ENCODE measurements around the gene WIPI1. TPM values are rescaled to one million over a fixed set of nuclear protein-coding genes. Genes with fewer than 3 reads are reported as not detected.

Gene WIPI1
- total and polyA plus RNA-seq, 12 donors = 46.6 to 201 (median 116) TPM

DNA sequence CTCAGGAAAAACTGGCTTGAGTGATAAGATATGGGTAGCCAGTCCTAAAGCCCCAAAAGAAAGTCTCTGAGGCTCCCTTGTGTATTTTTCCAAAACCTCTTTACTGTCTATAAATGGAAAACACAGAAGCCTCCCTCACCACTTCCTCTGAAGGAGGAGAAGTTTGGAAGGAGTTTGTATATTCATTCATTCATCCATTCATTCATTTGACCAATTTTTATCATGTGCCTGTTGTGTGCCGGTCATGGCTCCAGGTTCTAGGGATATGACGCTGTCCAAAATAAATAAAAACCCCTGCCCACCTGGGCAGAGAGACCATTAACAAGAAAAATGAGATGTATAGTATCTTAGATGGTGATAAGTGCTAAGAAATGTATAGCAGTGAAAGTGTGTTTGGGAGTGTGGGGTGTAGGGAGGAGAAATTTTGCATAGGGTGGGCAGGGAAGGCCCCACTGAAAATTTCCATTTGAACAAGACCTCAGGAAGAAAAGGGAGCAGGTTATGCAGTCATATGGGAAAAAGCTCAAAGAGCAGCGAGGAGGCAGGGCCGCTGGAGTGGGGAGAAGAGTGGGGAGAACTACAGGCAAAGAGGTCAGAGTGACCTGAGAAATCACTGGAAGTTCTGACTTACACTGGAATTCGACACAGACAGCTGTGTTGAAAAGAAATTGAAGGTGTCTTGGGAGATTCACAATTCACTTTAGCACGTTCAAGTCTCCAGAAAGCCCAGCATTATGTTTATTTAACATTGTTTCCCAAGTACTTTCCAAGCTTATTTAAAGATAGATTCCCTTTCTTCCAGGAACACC, 6.1 kb upstream of the WIPI1 start:
- Histone ChIP-seq H3K9me3 (no peaks in the 10 kb centered on the region), H3K27ac (peak overlapping the region in 6 of 10 donors; percentile 17 to 99 (median 87)), H3K36me3 (no peaks in the 10 kb centered on the region), H3K4me1 (peaks cover 5 to 58% (median 27%) of the 10 kb centered on the region in 9 donors), H3K4me3 (peak overlapping the region in 1 of 10 donors; percentile 3), H3K27me3 (no peaks in the 10 kb centered on the region)
- DNase-seq = no peak
- intact Hi-C loops (cut with DNase I) = loop anchor here in 9 of 10 donors (2.0 to 10.0 kb wide), 12 partner anchors 131 to 499 kb away; no protein-coding TSS in a partner anchor
- TF ChIP-seq, protein P1, sequence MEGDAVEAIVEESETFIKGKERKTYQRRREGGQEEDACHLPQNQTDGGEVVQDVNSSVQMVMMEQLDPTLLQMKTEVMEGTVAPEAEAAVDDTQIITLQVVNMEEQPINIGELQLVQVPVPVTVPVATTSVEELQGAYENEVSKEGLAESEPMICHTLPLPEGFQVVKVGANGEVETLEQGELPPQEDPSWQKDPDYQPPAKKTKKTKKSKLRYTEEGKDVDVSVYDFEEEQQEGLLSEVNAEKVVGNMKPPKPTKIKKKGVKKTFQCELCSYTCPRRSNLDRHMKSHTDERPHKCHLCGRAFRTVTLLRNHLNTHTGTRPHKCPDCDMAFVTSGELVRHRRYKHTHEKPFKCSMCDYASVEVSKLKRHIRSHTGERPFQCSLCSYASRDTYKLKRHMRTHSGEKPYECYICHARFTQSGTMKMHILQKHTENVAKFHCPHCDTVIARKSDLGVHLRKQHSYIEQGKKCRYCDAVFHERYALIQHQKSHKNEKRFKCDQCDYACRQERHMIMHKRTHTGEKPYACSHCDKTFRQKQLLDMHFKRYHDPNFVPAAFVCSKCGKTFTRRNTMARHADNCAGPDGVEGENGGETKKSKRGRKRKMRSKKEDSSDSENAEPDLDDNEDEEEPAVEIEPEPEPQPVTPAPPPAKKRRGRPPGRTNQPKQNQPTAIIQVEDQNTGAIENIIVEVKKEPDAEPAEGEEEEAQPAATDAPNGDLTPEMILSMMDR (IDR thresholded peaks at IDR 0.05) = peak in 4 of 9 donors; percentile 0 to 25 (median 2)
- 51 to 53% methylated on average over 6 of the region's 6 CpGs for WGBS, 2 donors
- no peak for ATAC-seq

DNA sequence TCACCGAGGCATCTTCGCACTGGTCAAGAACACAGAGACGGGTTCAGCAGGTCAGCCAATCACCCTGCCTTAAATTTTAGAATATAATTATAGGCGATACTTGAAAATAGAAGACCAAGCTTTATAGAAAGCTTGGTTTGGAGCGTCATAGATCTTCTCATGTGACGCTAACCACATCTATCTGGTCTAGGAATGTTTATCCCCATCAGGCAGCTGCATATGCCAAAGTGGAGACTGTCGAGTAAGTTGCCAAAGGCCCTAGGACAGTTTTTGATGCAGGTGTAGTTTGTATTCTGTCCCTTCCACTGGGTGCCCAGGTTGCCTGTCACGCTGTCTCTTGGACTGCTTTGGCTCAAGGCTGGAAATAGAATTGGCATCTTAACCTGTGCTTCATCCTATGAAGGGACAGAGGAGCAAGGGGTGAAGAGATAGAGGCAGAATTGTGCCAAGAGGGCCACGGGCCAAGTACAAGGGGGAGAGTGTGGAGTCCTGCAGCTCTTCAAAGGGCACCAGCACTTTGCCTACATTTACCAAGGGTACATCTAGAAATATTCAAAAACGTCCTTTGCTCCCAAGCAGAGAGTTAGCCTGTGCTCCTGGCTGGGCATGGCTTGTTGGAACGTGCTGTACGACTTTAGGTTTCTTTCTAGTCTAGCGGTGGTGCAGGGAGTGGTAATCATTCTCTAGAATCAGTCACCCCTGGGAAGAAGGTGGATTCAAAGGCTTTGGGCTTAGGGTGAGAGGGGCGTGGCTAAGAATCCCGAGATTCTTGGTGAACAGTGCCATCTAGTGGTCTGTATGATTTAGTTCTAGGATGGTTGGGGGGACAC, 5.3 kb upstream of the WIPI1 start:
- H3K4me1 ChIP-seq = peaks cover 0 to 58% (median 31%) of the 10 kb centered on the region in 9 donors
- no peaks in the 10 kb centered on the region for H3K36me3 ChIP-seq
- no peaks in the 10 kb centered on the region for H3K9me3 ChIP-seq
- H3K4me3 ChIP-seq = peak overlapping the region in 3 of 10 donors; percentile 3 to 19 (median 4)
- TF ChIP-seq, protein P1 (IDR thresholded peaks at IDR 0.05) = peak; percentile 52 to 85 (median 77)
- intact Hi-C loops (cut with DNase I) = loop anchor here in 9 of 10 donors (2.0 to 10.0 kb wide), 12 partner anchors 132 to 498 kb away; no protein-coding TSS in a partner anchor
- 31 to 42% methylated on average over 15 of the region's 15 CpGs for WGBS, 2 donors
- ATAC-seq = peak; percentile 71 to 84 (median 80)
- DNase-seq = peak; percentile 65 to 79
- no peaks in the 10 kb centered on the region for H3K27me3 ChIP-seq
- peak overlapping the region; percentile 42 to 99 (median 84) for H3K27ac ChIP-seq

DNA sequence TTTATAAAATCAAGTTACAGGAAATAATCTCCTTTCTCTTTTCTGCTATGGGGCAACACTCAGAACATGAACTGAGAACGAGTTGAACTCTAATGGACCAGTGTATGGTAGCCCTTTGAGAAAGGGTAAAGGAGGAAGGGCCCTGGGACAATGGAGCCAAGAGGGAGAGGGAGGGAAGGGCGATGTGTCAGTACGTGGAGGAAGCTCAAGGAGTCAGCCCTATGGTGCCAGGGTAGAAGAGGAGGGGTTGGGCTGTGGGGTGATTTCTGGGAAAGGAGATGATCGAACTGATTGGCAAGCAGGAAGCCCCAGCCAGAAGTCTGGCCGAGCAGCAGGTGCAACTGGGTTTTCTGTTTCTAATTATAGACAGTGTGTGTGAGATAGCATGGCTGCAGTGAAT, 4.3 kb upstream of the WIPI1 start:
- intact Hi-C loops (cut with DNase I) = loop anchor here in 8 of 10 donors (5.0 to 10.0 kb wide), 9 partner anchors 133 to 497 kb away; no protein-coding TSS in a partner anchor
- H3K4me1 ChIP-seq = peaks cover 0 to 60% (median 29%) of the 10 kb centered on the region in 9 donors
- H3K36me3 ChIP-seq = no peaks in the 10 kb centered on the region
- no peaks in the 10 kb centered on the region for H3K9me3 ChIP-seq
- H3K4me3 ChIP-seq = no peak overlapping the region
- no peak for DNase-seq
- TF ChIP-seq, protein P1 (IDR thresholded peaks at IDR 0.05) = no peak
- ATAC-seq = peak in 3 of 8 donors; percentile 11 to 43 (median 24)
- WGBS, 2 donors = 13 to 27% methylated on average over 5 of the region's 5 CpGs
- H3K27ac ChIP-seq = peak overlapping the region; percentile 53 to 99 (median 84)
- no peaks in the 10 kb centered on the region for H3K27me3 ChIP-seq

- ATAC-seq (no peak), DNase-seq (no peak)
- intact Hi-C loops (cut with DNase I) = loop anchor here in 8 of 10 donors (5.0 to 10.0 kb wide), 9 partner anchors 134 to 496 kb away; no protein-coding TSS in a partner anchor
- 87 to 89% methylated on average over 1 of the region's 1 CpG for WGBS, 2 donors
- Histone ChIP-seq H3K9me3 (no peaks in the 10 kb centered on the region), H3K36me3 (no peaks in the 10 kb centered on the region), H3K27me3 (no peaks in the 10 kb centered on the region), H3K4me1 (peaks cover 0 to 60% (median 33%) of the 10 kb centered on the region in 9 donors), H3K4me3 (no peak overlapping the region), H3K27ac (peak overlapping the region; percentile 53 to 99 (median 84))
- TF ChIP-seq, protein P1 (IDR thresholded peaks at IDR 0.05) = no peak
These were observed 3.8 kb upstream of the WIPI1 start for GRCh38 chr17:68461122-68461539.

Measured in heart right ventricle (tissue), 16 donors.